Fibroblast of skin of scalp (primary cell): ENCODE data around the gene GPC2.
A peak's percentile ranks its signal among the peaks of the same experiment; 100 is the strongest.

Experiments
- DNase-seq: peaks from one replicate; pipeline ENCODE4 v3.0.0-alpha.2; 2013

GPC2 gene

GRCh38 chr7:100169147-100169850, 7.9 kb downstream of the GPC2 start:
- no peak for DNase-seq

GRCh38 chr7:100167912-100168323, 9.3 kb downstream of the GPC2 start:
- peak; percentile 28 for DNase-seq

DNA sequence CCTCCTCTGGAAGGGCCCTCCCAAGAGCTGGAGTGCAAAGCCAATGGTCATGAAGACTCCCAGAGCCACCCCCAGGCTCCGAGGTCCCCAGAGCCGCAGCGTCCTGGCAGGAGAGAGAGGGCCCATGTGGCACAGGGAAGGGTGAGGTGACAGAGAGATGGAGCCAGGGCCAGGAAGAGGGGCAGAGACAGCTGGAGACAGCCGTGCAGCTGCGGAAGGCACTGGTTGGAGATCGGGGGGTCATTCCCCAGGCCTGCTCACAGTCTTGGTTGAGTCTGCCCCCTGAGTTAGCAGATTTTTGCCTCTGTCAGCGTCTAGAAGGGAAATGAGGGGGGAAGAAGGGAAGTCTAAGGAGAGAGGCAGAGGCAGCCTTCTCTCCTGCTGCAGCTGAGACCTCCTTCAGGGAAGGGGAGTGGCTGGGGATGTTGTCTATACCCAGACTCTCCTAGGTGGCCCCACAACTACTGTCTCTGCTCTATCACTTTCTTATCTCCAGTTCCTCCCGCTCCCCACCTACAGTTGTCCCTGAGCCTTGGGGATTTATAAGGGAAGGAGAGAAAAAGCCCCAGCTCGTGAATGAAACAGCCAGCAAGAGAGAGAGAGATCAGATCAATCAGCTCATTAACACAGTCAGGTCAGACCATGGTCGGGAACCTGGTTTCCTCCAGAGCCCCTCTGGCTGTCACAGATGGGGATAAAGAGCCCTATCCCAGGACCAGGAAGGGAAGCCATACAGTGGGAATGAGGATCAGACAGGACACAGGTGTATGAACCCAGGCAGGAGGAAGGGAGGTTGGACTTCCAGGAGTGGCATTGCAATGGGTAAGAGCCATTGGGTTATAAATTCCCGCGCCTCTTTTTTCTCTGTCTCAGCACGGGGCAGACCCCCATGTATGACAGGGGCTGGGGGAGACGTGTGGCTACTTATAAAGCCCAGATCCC, 9.9 kb downstream of the GPC2 start:
- no peak for DNase-seq

DNA sequence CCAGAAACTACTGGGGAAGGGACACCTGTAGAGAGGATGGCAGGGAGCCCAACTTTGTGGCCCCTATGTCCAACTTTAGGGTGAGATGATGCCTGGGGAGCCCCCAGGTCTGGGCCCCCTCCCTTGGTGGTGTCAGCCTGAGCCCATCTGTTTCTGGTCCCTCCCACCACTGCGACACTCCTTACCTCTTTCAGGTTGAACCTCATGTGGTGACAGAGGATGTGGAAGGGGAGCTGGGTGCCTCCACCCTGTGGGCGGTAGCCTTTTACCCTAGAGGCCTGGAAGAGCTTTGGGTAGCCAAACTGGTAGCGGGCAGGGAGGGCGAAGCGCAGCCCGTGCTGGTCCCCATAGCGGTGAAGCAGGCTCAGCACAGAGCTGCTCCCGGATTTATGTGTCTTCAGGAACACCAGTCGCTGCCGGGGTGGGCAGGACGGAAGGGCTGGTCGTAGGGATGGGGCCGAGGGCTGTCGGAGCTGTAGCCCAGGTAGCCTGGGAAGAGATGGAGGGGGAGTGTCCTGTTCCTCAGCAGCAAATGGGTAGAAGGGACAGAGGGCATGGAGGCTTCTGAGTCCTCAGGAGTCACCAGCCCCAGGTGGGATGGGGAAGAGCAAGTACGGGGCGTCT, 10.8 kb downstream of the GPC2 start:
- no peak for DNase-seq

GRCh38 chr7:100163871-100164270, 13.3 kb downstream of the GPC2 start:
- no peak for DNase-seq

GRCh38 chr7:100163006-100163531, 14.1 kb downstream of the GPC2 start:
- DNase-seq, result no peak

GRCh38 chr7:100160067-100160466, 17.1 kb downstream of the GPC2 start:
- DNase-seq, result no peak

- peak; percentile 39 for DNase-seq
Measured at GRCh38 chr7:100159099-100159623, 18.0 kb downstream of the GPC2 start.

GRCh38 chr7:100158229-100159098, 18.7 kb downstream of the GPC2 start, which contains the start of gene TRAPPC14:
TSS of gene TRAPPC14 (minus strand) at chr7:100158723. CDS start at chr7:100158499, 224 bp downstream.
- peak; percentile 85 for DNase-seq

- DNase-seq, result peak; percentile 11
Measured at GRCh38 chr7:100157334-100158228, 19.6 kb downstream of the GPC2 start.

DNA sequence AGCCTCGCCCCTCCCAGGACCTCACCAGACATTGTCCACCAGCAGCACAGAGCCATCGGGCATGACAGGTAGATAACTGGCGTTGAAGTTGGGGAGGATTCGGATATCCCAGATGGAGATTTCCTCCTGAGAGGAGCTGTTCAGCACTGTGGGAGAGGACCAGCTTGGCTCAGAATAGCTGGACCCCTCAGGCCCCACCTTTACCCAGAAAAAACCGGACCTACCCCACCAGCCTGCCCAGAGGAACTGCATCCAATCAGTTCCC, 20.2 kb downstream of the GPC2 start:
- no peak for DNase-seq

GRCh38 chr7:100156331-100157068, 20.7 kb downstream of the GPC2 start:
- DNase-seq, result no peak

GRCh38 chr7:100155553-100156317, 21.4 kb downstream of the GPC2 start:
- DNase-seq, result no peak

DNA sequence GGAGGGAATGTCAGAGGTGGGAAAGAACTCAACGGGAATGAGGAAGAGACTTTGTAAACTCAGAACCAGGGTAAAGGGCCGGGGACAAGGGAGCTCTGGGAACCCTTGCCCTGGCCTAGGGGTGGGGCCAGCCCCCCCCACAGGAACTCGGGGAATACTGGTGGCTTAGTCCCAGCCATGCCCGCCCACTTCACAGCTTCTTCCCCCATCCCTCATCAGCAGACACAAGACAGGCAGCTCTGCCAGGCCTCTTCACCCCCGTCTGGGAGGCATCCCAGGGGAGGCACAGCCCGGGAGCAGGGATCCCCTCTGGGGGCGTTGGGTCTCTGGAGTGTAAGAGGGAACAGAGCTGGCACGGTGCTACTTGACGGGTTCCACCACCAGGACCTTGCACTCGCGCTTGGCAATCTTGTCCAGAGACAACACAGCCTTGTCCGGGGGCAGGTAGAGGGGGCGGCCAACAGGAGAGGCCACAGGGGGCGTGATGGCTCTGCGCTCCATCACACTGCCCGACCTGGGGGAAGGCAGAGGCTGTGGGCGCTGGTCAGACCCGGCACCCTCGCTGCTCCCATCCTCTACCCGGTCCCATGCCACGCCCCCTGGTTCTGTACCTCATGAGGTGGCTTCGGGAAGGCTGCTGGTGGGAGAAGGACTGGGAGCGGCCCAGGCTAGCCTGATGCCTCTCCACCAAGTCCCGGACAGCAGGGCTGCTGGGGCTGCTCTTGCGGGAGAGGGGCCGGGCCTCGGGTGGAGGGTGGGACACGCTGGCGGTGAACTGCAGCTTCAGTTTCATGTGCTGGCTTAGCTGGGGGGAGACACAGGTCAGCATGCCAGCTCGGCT, 22.3 kb downstream of the GPC2 start:
- no peak for DNase-seq

- DNase-seq, result no peak
Measured at GRCh38 chr7:100153708-100154535, 23.3 kb downstream of the GPC2 start.

DNA sequence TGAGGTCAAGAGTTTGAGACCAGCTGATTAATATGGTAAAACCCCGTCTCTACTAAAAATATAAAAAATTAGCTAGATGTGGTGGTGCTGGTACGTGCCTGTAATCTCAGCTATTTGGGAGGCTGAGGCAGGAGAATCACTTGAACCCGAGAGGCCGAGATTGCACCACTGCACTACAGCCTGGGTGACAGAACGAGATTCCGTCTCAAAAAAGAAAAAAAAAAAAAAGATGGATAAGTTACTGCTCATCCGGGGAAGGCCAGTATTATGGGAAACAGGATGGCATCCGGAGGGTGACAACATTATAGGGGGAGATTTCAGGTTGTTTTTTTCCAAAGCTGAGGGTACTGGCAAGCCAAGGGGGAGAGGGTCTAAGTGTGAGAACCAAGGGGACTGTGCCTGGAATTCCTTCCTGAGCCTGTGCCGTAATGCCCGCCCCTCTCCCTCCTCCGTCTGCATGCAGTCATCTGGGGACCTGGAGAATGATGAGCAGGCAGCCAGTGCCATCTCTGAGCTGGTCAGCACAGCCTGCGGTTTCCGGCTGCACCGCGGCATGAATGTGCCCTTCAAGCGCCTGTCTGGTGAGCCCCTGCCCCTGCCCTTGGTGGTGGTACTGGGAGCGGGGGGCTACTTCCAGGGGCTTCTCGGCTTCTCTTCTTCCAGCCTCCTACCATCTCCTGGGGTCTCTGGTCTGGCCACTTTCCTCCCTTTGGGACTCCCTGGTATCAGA, 24.1 kb downstream of the GPC2 start:
- no peak for DNase-seq

DNA sequence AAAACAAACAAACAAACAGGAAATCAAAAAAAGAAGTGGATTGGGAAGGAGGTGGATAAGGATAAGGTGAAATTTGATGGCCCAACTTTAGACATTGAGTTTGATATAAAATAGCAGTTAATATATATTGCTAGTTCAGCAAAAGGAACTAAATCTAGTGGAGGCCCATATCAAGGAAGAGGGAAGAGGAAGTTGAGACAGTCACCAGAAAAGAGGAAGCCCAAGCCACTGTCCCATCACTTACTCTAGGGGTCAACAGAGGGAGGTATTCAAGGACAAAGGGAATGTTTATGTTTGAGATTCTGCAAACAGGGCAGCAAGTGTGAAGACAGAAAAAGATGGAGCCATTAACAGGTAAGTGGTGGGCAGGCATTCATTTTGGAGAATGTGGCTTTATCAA, 24.8 kb downstream of the GPC2 start:
- DNase-seq, result no peak
